ENCODE data around the gene MRPS14.
"Not testable (repeated sequence)": the region's sequence is repeated elsewhere in the genome, so short reads cannot be mapped to it uniquely, and the experiment has no call there.

The MRPS14 gene

GRCh38 chr1:175042650-175043049 lies 19.4 kb upstream of the MRPS14 start:
- H3K4me3 Mint-ChIP-seq = no peak overlapping the region
- H3K27me3 Mint-ChIP-seq (ENCODE audit: low read depth) = peaks cover 21% of the 10 kb centered on the region
- H3K36me3 Mint-ChIP-seq (ENCODE audit: low read depth) = no peaks in the 10 kb centered on the region

GRCh38 chr1:175040324-175040879 lies 17.2 kb upstream of the MRPS14 start:
- Mint-ChIP-seq H3K4me1 (ENCODE audit: low read depth) (no peaks in the 10 kb centered on the region), H3K9me3 (no peaks in the 10 kb centered on the region), H3K27ac (no peak overlapping the region), H3K36me3 (ENCODE audit: low read depth) (no peaks in the 10 kb centered on the region), H3K27me3 (ENCODE audit: low read depth) (peaks cover 18% of the 10 kb centered on the region), H3K4me3 (no peak overlapping the region)
- no peak for DNase-seq (ENCODE audit: low spot score)

More at GRCh38 chr1:175042650-175043049, 19.4 kb upstream of the MRPS14 start:
- no peak for DNase-seq (ENCODE audit: low spot score)
- no peaks in the 10 kb centered on the region for H3K4me1 Mint-ChIP-seq (ENCODE audit: low read depth)
- no peak overlapping the region for H3K27ac Mint-ChIP-seq
- H3K9me3 Mint-ChIP-seq = no peaks in the 10 kb centered on the region

GRCh38 chr1:175037416-175037815 lies 14.2 kb upstream of the MRPS14 start:
- Mint-ChIP-seq H3K4me3 (no peak overlapping the region), H3K4me1 (ENCODE audit: low read depth) (no peaks in the 10 kb centered on the region), H3K27me3 (ENCODE audit: low read depth) (peaks cover 15% of the 10 kb centered on the region), H3K27ac (no peak overlapping the region), H3K9me3 (no peaks in the 10 kb centered on the region), H3K36me3 (ENCODE audit: low read depth) (no peaks in the 10 kb centered on the region)
- no peak for DNase-seq (ENCODE audit: low spot score)

GRCh38 chr1:175036476-175036875 lies 13.3 kb upstream of the MRPS14 start:
- Mint-ChIP-seq H3K4me3 (no peak overlapping the region), H3K9me3 (no peaks in the 10 kb centered on the region), H3K36me3 (ENCODE audit: low read depth) (no peaks in the 10 kb centered on the region), H3K27me3 (ENCODE audit: low read depth) (peaks cover 15% of the 10 kb centered on the region), H3K4me1 (ENCODE audit: low read depth) (no peaks in the 10 kb centered on the region), H3K27ac (no peak overlapping the region)
- DNase-seq (ENCODE audit: low spot score) = no peak

GRCh38 chr1:175035865-175036264 lies 12.6 kb upstream of the MRPS14 start:
- Mint-ChIP-seq H3K4me1 (ENCODE audit: low read depth) (no peaks in the 10 kb centered on the region), H3K27me3 (ENCODE audit: low read depth) (peaks cover 14% of the 10 kb centered on the region), H3K9me3 (no peaks in the 10 kb centered on the region), H3K27ac (no peak overlapping the region), H3K36me3 (ENCODE audit: low read depth) (no peaks in the 10 kb centered on the region), H3K4me3 (no peak overlapping the region)
- DNase-seq (ENCODE audit: low spot score) = no peak

DNA sequence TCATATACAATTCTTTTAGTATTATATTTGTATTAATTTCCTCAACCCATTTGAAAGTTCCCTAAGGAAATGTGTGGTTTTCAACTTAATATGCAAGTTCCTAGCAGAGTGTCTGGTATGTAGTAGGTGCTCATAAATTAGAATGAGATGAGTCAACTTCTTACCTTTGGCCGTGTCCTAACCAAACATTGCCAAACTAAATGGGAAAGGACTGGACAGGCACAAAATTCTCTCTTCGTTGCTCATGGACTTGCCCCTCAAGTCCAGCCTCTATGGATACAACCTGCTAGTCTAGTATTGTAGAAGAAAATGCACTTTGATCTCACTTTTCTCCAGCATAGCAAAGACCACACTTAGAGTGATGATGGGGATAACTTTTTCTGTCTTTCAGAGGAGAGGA lies 11.6 kb upstream of the MRPS14 start:
- H3K27me3 Mint-ChIP-seq (ENCODE audit: low read depth) = peaks cover 11% of the 10 kb centered on the region
- no peaks in the 10 kb centered on the region for H3K36me3 Mint-ChIP-seq (ENCODE audit: low read depth)
- no peaks in the 10 kb centered on the region for H3K9me3 Mint-ChIP-seq
- peaks cover 2% of the 10 kb centered on the region for H3K4me1 Mint-ChIP-seq (ENCODE audit: low read depth)
- H3K27ac Mint-ChIP-seq = no peak overlapping the region
- no peak for DNase-seq (ENCODE audit: low spot score)
- no peak overlapping the region for H3K4me3 Mint-ChIP-seq

DNA sequence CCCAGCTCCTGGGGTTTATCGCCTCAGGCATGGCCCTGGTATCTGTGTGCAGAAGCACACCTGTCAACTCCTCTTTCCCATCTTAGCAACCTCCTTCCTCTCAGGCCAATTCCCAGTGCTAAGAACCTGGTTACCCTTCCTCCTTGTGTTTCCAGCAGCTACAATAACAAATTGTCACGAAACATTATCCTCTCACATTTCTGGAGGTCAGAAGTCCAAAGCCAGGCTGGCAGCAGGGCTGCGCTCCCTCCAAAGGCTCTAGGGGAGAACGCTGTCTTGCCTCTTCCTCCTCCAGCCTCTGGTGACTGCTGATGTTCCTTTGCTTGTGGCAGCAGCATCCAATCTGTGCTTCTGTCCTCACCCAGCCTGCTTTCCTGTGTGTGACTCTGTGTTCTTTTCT lies 10.7 kb upstream of the MRPS14 start:
- Mint-ChIP-seq H3K4me1 (ENCODE audit: low read depth) (peaks cover 8% of the 10 kb centered on the region), H3K27ac (no peak overlapping the region), H3K9me3 (no peaks in the 10 kb centered on the region), H3K27me3 (ENCODE audit: low read depth) (peaks cover 11% of the 10 kb centered on the region), H3K36me3 (ENCODE audit: low read depth) (no peaks in the 10 kb centered on the region), H3K4me3 (no peak overlapping the region)
- DNase-seq (ENCODE audit: low spot score) = no peak

GRCh38 chr1:175024773-175025172 lies 1.5 kb upstream of the MRPS14 start:
- peak overlapping the region; percentile 30 for H3K4me3 Mint-ChIP-seq
- no peak for DNase-seq (ENCODE audit: low spot score)
- peak overlapping the region; percentile 58 for H3K27ac Mint-ChIP-seq
- H3K27me3 Mint-ChIP-seq (ENCODE audit: low read depth) = no peaks in the 10 kb centered on the region
- peaks cover 9% of the 10 kb centered on the region for H3K36me3 Mint-ChIP-seq (ENCODE audit: low read depth)
- H3K9me3 Mint-ChIP-seq = peaks cover 6% of the 10 kb centered on the region
- peaks cover 28% of the 10 kb centered on the region for H3K4me1 Mint-ChIP-seq (ENCODE audit: low read depth)

DNA sequence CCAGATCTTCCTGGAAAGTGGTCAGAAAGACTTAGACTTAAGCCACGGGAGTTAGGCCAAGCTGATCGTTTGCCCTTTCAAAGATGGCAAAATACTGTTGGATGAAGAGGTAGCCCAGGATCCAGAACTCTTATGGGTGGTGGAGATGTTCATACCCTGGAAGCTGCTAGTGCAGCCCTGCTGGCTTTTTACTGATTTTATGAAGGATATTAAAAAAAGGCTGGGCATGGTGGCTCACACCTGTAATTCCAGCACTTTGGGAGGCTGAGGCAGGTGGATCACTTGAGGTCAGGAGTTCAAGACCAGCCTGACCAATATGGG lies 657 bp upstream of the MRPS14 start:
- peak overlapping the region; percentile 95 for H3K27ac Mint-ChIP-seq
- H3K36me3 Mint-ChIP-seq (ENCODE audit: low read depth) = peaks cover 11% of the 10 kb centered on the region
- peak overlapping the region; percentile 97 for H3K4me3 Mint-ChIP-seq
- not testable (repeated sequence) for H3K9me3 Mint-ChIP-seq; DNase-seq (ENCODE audit: low spot score); H3K27me3 Mint-ChIP-seq (ENCODE audit: low read depth)
- H3K4me1 Mint-ChIP-seq (ENCODE audit: low read depth) = peaks cover 22% of the 10 kb centered on the region

GRCh38 chr1:175019524-175019923 lies 3.7 kb downstream of the MRPS14 start:
- no peaks in the 10 kb centered on the region for H3K27me3 Mint-ChIP-seq (ENCODE audit: low read depth)
- H3K4me3 Mint-ChIP-seq = no peak overlapping the region
- peaks cover 29% of the 10 kb centered on the region for H3K36me3 Mint-ChIP-seq (ENCODE audit: low read depth)
- H3K9me3 Mint-ChIP-seq = peaks cover 1% of the 10 kb centered on the region
- H3K27ac Mint-ChIP-seq = no peak overlapping the region
- peaks cover 25% of the 10 kb centered on the region for H3K4me1 Mint-ChIP-seq (ENCODE audit: low read depth)
- no peak for DNase-seq (ENCODE audit: low spot score)

- H3K9me3 Mint-ChIP-seq = no peaks in the 10 kb centered on the region
These were observed 8.0 kb downstream of the MRPS14 start for GRCh38 chr1:175015243-175015642.

GRCh38 chr1:175013445-175013844 lies 9.8 kb downstream of the MRPS14 start:
- H3K4me1 Mint-ChIP-seq (ENCODE audit: low read depth) = peaks cover 8% of the 10 kb centered on the region
- peaks cover 62% of the 10 kb centered on the region for H3K36me3 Mint-ChIP-seq (ENCODE audit: low read depth)
- DNase-seq (ENCODE audit: low spot score) = no peak
- no peaks in the 10 kb centered on the region for H3K27me3 Mint-ChIP-seq (ENCODE audit: low read depth)
- peak overlapping the region; percentile 21 for H3K27ac Mint-ChIP-seq
- no peaks in the 10 kb centered on the region for H3K9me3 Mint-ChIP-seq
- H3K4me3 Mint-ChIP-seq = no peak overlapping the region

More at GRCh38 chr1:175015243-175015642, 8.0 kb downstream of the MRPS14 start:
- H3K4me3 Mint-ChIP-seq = no peak overlapping the region
- H3K36me3 Mint-ChIP-seq (ENCODE audit: low read depth) = peaks cover 54% of the 10 kb centered on the region
- H3K27ac Mint-ChIP-seq = no peak overlapping the region
- no peak for DNase-seq (ENCODE audit: low spot score)
- no peaks in the 10 kb centered on the region for H3K27me3 Mint-ChIP-seq (ENCODE audit: low read depth)
- H3K4me1 Mint-ChIP-seq (ENCODE audit: low read depth) = peaks cover 5% of the 10 kb centered on the region

GRCh38 chr1:175009532-175009931 lies 13.7 kb downstream of the MRPS14 start:
- Mint-ChIP-seq H3K4me3 (no peak overlapping the region), H3K36me3 (ENCODE audit: low read depth) (peaks cover 62% of the 10 kb centered on the region), H3K4me1 (ENCODE audit: low read depth) (peaks cover 22% of the 10 kb centered on the region), H3K27me3 (ENCODE audit: low read depth) (no peaks in the 10 kb centered on the region), H3K9me3 (no peaks in the 10 kb centered on the region), H3K27ac (no peak overlapping the region)
- no peak for DNase-seq (ENCODE audit: low spot score)

DNA sequence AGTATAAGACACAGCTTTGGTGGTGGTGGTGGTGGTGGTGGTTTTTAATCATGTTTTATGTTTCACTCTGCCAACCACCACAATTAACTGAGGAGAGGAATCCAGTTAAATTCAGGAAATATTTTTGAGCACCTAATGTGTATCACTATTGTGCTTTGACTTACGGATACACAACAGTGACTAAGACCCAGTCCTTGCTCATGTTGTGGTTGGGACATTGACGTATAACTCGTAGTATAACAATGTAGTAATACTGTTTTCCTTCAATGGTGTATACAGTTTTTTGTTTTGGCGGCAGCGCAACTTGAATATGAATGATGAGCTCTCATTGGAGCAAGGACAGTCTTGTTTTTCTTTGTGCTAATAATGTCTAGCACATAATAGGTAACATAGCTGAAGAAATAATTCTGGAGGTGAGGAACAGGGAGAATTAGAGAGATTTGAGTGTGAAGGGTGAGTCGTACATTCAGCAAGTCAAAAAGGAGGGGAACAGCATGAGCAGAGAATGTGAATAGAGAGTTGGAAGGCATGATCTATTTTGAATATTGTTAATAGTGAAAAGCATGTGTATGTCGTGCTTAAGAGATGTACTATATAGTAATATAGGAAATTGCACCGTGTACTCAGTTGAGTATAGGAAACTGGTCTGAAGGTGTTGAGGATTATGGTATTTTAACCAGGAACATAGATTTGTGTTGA lies 18.0 kb downstream of the MRPS14 start:
- Mint-ChIP-seq H3K9me3 (no peaks in the 10 kb centered on the region), H3K27me3 (ENCODE audit: low read depth) (no peaks in the 10 kb centered on the region), H3K36me3 (ENCODE audit: low read depth) (peaks cover 50% of the 10 kb centered on the region), H3K4me1 (ENCODE audit: low read depth) (peaks cover 43% of the 10 kb centered on the region), H3K27ac (peak overlapping the region; percentile 29), H3K4me3 (no peak overlapping the region)
- no peak for DNase-seq (ENCODE audit: low spot score)

- H3K4me3 Mint-ChIP-seq = peak overlapping the region; percentile 24
- peaks cover 40% of the 10 kb centered on the region for H3K4me1 Mint-ChIP-seq (ENCODE audit: low read depth)
- peak overlapping the region; percentile 60 for H3K27ac Mint-ChIP-seq
- no peak for DNase-seq (ENCODE audit: low spot score)
- H3K9me3 Mint-ChIP-seq = no peaks in the 10 kb centered on the region
- no peaks in the 10 kb centered on the region for H3K27me3 Mint-ChIP-seq (ENCODE audit: low read depth)
- peaks cover 40% of the 10 kb centered on the region for H3K36me3 Mint-ChIP-seq (ENCODE audit: low read depth)
These were observed 19.7 kb downstream of the MRPS14 start for GRCh38 chr1:175003521-175003920.

Data from T-helper 2 cell treated with Interferon-gamma antibody and Interleukin-4, amounts not matched to agents 5 μg/mL and 100 μg/mL, for 36 hours (primary cell).